Stimulated activated CD4-positive, alpha-beta T cell treated with anti-CD3 and anti-CD28 coated beads, TNF-alpha, amount 100 ng/mL, for 4 hours (primary cell): ENCODE results near the gene ORM2.
"Not testable (repeated sequence)": the region's sequence is repeated elsewhere in the genome, so short reads cannot be mapped to it uniquely, and the experiment has no call there.

Source experiments
- DNase-seq, 3 experiments: peaks; one replicate each; pipeline ENCODE4 v3.0.0-alpha.2; 2020; ENCODE audit warnings: low read depth in 3 of 3

ORM2 gene

GRCh38 chr9:114329625-114330022, at the start of gene ORM2:
ORM2 (plus strand) TSS chr9:114329869; CDS start chr9:114329905, 36 bp downstream.
- DNase-seq = not testable (repeated sequence)

GRCh38 chr9:114280636-114281472, 48.8 kb upstream of the ORM2 start:
- DNase-seq = no peak

GRCh38 chr9:114281473-114282103, 48.1 kb upstream of the ORM2 start:
- DNase-seq = no peak

- DNase-seq = no peak
These were observed 47.6 kb upstream of the ORM2 start for GRCh38 chr9:114282104-114282485.

- no peak for DNase-seq
These were observed 47.2 kb upstream of the ORM2 start for GRCh38 chr9:114282507-114282906.

GRCh38 chr9:114282926-114283325, 46.7 kb upstream of the ORM2 start:
- no peak for DNase-seq

GRCh38 chr9:114283551-114284111, 46.0 kb upstream of the ORM2 start:
- DNase-seq = no peak

- DNase-seq = no peak
These were observed 45.2 kb upstream of the ORM2 start for GRCh38 chr9:114284316-114285060.

GRCh38 chr9:114285166-114285867, 44.4 kb upstream of the ORM2 start:
- no peak for DNase-seq

- no peak for DNase-seq
These were observed 43.5 kb upstream of the ORM2 start for GRCh38 chr9:114286146-114286679.

GRCh38 chr9:114287001-114287762, 42.5 kb upstream of the ORM2 start:
- DNase-seq = no peak

GRCh38 chr9:114287763-114288192, 41.9 kb upstream of the ORM2 start:
- no peak for DNase-seq

GRCh38 chr9:114288193-114289091, 41.2 kb upstream of the ORM2 start:
- no peak for DNase-seq

GRCh38 chr9:114289106-114289505, 40.6 kb upstream of the ORM2 start:
- no peak for DNase-seq

GRCh38 chr9:114289571-114290481, 39.8 kb upstream of the ORM2 start:
- DNase-seq = no peak

- DNase-seq = no peak
These were observed 39.1 kb upstream of the ORM2 start for GRCh38 chr9:114290561-114290986.

- peak; percentile 43 to 53 (median 47) for DNase-seq
These were observed 38.6 kb upstream of the ORM2 start for GRCh38 chr9:114291064-114291474.

GRCh38 chr9:114291886-114292590, 37.6 kb upstream of the ORM2 start:
- no peak for DNase-seq
